ENCODE measurements around the gene HSPA1A.
"Not testable (repeated sequence)": the region's sequence is repeated elsewhere in the genome, so short reads cannot be mapped to it uniquely, and the experiment has no call there.

The HSPA1A gene

DNA sequence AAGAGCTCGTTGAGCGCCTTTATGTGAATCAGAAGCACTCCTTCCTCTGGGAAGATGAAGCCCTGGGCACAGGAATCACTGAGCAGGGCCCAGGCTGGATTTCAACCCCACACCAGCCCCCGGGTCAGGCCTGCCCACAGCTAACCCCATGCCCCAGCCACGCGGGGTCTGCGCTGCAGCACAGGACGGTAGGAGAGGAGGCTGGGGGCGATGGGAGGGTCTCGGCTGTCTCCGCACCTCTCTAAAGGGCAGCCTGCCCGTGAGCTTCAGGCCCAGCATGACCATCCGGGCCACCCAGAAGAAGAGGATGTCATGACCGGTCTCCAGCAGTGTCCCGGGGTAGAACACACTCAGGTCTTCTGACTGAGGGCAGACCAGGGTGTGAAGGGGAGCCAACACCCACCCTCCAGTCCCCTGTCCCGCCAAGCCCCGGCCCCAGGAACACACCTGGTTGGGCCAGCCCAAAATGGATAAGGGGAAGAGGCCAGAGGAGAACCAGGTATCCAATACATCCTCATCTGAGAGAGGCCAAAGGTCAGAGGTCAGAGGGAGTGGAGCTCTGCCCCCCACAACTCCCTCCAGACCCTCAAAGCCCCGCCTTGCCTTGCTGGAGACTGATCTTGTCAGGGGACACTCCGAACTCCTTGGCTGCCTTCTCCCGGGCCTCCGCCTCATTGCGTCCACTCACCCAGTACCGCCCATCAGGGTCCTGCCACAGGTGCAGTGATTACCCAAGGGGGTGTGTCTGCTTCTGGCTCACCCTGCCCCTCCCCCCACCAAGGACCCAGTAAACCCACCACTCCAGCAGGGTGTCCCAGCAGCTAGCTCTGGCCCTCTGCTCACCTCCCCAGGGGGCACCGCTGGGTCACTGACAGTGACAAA is 33.9 kb upstream of the HSPA1A start:
- no peak for DNase-seq

DNA sequence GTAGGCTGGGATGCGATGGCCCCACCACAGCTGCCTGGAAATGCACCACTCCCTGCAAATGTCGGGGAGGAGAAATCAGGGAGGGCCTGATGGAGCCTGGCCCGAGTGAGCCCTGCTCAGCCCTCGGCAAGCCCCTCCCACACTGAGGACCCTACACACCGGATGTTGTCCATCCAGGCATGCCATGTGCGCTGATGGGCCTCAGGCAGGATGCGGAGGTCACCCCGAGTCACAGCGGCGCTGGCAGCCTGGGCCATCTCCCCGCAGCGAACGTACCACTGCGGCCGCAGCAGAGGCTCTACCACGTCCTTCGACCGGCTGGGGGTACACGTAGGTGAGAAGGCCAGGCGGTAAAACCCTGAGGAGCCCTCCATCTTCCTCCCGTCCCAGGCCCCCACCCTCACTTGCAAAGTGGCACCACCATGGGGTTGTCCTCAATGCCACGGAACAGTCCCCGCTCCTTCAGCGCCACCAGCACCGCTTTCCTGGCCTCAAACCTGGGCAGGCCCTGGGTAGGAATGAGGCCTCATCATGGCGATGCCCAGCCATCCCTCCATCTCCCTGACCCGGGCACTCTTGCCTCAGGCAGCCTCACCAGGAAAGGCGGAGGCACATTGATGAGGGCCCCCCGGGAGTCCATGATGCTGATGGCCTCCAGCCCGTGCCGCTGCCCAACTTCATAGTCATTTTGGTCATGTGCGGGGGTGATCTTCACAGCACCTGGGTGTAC is 33.1 kb upstream of the HSPA1A start:
- no peak for DNase-seq

DNA sequence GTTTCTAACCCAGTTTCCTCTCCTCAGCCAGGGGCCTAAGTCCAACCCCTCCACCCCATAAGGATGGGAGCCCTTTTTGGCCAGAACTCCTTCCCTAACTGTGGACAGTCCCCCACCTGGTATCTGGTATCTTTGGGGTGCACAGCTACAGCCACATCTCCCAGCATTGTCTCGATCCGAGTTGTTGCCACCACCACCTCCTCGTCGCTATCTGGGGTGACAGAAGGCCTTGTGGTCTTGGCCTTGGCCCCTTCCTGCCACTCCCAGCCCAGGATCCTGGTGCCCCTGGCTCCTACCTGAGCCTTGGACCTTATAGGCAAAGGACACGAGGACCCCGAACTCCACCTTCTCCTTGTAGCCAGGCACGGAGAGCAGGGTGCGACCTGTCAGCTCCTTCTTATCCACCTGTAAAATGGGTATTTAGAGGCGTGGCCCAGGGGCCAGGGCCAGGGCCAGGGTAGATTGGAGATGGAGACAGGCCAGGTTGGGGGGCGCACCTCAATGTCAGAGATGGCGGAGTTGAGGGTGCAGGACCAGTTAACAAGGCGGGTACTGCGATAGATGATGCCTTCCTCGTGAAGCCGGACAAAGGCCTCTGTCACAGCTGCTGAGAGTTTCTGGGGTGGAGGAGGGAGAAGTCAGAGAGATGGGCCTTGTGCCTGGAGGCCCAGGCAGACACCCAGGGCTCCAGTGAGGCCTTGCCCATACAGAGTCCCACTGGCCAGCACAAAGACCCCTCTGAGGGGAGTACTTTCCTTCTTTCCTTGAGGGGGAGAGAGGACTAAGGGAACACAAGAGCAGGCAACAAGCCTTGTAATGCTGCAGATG is 31.0 kb upstream of the HSPA1A start:
- no peak for DNase-seq

DNA sequence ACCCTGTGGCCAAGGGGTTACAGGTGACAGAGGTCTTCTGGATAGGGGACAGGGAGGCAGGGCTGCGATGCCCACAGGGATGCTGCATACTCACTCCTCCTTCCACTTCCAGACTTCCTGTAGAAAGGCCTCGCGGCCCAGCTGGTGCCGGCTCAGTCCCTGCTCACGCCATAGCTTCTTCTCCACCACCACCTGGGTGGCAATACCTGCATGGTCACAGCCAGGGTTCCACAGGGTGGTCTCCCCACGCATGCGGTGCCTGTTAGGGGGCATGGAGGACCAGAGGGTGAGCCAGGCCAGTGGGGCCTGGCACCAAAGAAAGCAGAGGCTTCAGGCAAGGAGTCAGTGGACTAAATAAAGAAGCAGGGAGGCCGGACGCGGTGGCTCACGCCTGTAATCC is 29.9 kb upstream of the HSPA1A start:
- DNase-seq = no peak

DNA sequence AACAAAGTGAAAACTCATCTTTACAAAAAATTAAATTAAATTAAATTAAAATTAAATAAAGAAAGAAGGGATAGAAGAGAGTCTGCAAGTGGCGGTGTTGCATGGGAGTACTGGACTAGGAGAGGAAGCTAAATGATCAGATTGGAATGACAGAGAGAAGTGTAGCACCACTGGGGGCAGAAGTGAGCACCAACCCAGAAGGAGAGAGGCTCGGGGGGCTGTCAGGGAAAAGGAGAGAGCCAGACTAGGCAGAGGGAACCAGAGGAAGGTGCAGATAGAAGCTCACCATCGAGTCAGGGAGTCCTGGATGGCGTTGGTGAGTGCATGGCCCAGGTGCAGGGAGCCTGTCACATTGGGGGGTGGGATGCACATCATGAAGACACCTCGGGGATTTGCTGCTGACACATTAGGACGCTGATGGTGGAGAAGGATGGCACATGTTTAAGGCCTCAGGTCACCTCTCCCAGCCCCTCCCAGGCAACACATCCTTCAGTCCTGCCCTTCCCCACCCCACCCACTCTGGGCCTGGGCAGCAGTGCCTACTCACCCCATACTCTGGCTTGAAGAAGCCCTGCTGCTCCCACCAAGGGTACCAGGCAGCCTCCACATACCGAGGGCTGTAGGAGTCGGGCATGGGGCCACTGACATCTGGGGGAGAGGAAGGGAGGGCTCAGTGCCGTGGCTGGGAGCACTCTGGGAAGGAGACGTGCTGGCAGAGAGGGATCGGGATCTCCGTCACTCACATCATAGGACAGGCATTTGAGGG is 23.8 kb upstream of the HSPA1A start:
- no peak for DNase-seq

DNA sequence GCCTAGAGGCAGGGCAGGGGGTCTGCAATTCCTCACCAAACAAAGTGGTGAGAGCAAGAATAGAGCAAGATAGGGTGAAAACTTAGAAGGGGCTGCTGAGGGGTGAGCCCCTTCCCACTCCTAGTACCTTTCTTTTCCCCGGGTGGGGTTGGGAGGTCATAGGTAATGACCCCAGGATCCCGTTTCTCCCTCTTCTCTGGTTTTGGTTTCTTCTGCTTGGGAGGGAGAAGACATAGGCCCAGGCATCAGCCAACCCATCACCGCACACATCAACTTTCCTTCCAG is 23.3 kb upstream of the HSPA1A start:
- no peak for DNase-seq

DNA sequence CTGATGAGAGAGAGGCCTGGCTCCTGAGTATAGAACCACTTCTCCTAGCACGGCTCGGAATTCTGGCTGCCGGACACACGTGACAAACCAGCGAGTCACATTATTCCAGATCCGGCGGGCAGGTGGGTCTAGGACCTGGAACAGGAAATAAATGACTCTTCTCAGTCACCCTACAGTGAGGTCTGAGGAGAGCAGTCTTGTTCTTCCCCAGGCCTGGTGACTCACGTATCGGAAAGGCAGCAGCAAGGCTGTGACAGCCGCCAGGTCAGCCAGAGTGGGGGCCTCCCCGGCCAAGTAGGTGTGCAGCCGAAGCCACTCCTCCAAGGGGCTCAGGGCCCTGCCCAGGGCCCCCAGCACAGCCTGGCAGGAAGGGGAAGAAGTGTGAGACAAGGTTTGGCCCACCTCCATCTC is 22.6 kb upstream of the HSPA1A start:
- no peak for DNase-seq

DNA sequence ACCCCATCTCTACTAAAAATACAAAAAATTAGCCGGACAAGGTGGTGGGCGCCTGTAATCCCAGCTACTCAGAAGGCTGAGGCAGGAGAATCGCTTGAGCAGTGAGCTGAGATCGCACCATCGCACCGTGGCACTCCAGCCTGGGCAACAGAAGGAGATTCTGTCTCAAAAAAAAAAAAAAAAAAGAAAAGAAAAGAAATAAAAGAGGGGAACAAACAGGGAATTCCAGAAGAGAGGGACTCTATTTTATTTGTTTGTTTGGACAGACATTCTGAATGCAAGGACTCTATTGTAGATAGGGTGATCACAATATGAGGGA is 21.5 kb upstream of the HSPA1A start:
- DNase-seq = not testable (repeated sequence)

DNA sequence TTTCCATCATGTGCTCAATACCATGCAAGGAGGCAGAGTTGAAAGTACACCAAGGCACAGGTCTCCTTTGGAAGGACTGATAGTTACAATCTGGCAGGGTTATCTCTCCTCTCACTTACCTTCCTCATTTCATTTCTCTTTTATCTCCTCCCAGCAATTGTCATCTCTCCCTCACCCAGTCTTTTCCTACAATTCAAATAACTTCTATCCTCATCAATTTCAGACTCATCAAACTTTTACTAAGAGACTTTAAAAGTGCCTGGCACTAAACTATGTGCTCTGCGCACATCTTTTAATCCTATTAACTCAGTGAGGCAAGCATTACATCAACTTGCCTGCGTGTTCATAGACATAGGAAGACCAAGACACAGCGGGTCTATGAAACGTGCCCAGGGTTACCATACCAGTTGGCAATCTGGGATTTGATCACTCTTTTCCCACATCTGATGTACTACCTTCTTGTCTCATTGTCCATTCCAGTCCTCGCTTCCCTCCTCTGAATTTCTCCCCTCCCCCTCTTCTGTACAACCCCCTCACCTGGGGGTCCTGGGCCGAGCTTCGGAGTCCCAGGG is 21.0 kb upstream of the HSPA1A start:
- no peak for DNase-seq

DNA sequence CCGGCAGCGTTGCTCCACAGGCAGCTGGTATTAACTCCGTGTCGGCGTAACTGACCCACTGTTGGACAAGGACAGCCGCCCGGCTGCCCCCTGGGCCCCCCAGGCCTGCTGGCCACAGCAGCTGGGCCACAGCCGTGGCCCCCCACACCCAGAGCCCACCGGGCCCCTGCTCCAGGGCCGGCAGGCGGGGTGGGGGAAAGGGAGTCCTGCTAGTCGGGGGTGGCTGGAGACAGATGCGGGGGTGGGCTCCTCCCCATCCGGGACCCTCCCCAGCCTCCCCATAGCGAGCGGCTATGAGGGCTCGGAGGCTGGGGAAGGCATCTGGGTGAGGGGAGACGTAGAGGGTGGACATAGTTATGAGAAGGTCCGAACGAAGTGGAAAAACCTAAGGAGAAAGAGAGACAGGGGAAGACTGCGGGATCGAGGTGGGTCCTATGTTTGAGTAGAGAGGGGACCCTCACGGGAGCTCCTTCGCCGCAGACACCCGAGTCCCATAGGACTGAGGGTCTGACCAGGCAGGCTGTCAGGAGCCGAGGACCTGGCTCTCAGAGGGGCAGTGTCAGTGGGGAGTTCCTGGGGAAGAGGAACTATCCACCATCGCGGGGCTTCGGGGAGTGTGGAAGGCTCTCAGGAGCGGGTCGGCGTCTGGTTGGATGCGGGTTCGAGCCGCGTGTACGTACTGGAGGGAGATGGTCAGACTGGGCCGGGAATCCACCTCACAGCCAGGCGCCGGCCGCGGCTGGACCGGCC is 20.3 kb upstream of the HSPA1A start:
- no peak for DNase-seq

DNA sequence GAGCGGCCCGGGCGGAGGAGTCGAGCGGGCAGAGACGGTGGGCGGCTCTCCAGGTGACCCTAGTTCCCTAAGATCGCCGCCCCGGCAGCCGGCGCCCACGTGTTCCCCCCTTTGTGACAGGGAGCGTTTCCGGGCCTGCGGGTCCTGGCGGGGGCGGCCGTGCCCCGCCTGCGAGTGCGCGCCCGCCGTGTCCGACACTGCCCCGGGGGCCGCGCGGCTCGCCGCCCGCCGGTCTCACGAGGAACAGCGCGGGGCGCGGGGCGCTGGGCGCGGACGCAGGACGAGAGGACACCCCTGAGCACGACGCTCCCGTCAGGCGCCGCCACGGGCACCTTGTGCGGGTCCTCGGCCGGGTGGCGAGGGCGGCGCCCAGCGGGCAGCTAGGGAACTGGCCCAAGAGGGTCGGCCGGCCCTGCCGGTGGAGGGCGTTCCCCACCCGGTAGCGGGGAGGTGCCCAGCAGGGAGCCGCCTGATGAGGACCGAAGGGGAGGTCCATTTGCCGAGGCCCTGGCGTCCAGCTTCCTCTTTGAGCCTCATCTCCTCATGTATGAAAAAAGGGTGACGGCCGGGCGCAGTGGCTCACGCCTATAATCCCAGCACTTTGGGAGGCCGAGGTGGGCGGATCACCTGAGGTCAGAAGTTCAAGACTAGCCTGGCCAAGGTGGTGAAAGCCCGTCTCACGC is 19.6 kb upstream of the HSPA1A start, which contains the start of gene VARS1:
Gene VARS1, minus strand, starts transcription at position 137 of the 683 bp plus-strand sequence. CDS start 535 bp downstream, outside the sequence.
- peak; percentile 97 for DNase-seq

DNA sequence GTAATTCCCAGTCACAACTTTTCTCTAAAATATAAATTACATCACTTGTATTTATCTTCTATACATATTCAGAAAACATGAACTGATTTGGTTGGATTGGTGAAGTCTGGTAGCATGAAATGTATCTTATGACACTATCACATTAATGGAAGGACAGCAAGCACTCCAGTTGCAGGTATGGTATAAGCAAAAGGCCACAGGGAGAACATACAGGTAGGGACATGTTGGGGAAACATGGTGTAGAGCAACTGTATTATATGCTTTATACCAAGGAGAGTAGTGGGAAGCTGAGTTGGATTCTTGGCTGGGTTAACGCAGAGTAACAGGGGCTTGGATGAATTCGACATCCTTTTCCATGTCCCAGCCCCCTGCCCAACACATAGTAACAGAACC is 18.4 kb upstream of the HSPA1A start:
- no peak for DNase-seq

DNA sequence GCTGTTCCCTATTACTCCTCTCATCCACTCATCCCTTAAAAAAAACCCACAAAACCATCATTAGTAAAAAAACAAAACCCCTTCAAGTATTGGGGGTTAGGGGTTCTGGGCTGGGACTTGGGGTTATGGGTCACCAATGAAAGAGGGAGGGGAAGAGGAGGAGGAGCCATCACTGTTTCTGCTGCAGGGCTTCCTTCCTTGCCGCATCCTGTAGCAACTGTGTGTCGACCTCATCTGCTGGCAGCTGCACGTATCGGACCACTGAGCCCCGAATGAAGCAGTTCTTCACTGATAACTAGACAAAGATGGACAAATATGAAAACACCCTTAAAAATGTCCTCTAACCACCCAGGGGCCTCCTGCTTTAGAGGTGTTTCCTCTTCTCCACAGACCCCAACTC is 17.8 kb upstream of the HSPA1A start:
- DNase-seq = no peak

DNA sequence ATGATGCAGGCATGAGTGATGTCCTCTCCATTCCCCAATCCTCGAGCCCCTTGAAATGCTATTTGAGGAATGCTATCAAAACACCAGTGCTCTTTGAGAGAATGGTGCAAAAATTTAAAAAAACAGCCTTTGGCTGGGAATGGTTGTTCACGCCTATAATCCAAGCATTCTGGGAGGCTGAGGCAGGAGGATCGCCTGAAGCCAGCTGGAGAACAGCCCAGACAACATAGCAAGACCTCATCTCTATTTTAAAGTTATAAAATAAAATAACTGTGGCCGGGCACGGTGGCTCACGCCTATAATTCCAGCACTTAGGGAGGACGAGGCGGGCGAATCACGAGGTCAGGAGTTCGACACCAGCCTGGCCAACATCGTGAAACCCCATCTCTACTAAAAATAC is 15.6 kb upstream of the HSPA1A start:
- DNase-seq = no peak

DNA sequence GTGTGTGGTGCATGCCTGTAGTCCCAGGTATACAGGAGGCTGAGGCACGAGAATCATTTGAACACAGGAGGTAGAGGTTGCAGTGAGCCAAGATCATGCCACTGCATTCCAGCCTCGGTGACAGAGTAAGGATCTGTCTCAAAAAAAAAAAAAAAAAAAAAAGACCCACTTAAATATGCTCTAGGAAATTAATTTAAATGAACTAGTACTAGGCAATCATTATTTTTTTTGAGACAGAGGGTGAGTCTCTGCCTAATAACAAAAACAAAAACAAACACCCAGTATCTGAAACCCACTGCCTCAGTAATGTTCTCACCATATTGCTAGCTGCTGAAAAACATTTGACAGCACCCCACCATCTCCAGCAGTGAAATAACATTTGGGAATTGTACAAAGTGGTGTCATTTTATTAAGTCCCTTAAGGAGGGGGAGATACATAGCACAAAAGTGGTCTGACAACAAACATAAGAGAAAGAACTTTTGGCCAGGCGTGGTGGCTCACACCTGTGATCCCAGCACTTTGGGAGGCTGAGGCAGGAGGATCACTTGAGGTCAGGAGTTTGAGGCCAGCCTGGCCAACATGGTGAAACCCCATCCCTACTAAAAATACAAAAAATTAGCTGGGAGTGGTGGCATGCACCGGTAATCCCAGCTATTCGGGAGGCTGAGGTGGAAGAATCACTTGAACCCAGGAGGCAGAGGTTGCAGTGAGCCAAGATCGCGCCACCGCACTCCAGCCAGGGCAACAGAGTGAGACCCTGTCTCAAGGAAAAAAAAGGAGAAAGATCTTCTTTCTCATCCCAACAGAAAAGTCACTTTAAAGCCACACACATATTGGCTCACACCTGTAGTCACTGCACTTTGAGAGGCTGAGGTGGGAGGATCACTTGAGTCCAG is 14.1 kb upstream of the HSPA1A start:
- not testable (repeated sequence) for DNase-seq

DNA sequence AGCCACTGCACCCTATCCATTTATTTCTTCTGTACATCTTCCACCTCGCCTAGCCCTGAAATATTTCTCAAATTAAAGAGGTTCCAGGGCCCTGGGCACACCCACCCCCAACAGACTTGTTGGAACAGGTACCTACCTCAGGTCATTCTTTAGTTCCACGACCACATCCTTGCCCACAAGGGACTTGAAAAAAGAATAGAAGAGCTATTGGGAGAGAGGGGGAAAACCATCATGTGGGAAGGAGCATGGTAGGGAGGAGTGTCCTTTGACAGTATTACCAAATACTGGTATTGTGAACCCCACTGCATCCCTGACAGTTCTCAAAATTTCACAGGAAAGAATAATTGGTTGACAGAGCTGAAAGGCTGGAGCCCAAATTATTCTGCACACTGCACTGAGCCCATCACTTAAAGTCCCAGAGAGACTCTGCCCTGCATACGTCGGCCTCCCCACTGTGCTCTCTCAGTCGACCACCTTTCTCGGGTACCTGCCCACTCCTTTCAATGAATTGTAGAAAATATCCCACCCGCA is 9.3 kb upstream of the HSPA1A start:
- no peak for DNase-seq

DNA sequence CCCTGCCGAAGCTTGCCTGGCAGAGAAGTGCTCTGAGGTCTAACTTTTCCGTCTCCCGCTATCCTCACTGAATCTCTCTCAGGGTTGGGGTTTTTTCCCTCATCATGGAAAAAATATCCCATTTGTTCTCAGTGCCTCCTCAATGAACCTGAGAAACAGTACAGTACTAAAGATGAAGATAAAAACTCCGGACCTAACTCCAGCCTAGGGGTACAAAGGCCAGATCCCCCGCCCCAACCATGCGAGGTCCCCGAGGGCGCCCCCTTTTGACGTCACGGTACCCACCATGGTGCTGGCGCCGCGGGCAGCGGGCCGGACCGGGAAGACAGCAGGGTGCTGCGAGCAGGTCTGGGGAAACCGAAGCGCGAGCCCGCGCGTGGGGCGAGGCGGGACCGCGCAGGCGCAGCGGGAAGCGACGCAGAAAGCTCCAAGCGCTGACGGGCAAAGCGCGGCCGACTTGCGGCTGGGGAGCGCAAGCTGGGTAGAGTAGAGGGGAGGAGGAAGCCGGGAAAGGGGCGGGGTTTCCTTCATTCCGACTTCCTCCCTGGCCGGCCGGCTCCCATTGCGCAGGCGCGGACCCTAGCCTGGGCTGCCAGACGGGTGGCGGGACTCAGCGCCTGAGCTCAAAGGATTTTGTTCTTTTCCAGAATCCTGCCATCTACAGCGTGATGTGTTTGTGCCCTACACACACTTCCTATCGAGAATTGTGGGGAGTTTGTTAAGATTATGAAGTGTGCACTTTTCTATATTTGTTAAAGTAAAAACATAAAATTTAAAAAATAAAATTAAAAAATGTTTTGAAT is 8.7 kb upstream of the HSPA1A start, which contains the start of gene LSM2:
Gene LSM2, minus strand, starts transcription at position 497 of the 803 bp plus-strand sequence. Its CDS starts 209 bp downstream, at position 288.
- DNase-seq = peak; percentile 92

DNA sequence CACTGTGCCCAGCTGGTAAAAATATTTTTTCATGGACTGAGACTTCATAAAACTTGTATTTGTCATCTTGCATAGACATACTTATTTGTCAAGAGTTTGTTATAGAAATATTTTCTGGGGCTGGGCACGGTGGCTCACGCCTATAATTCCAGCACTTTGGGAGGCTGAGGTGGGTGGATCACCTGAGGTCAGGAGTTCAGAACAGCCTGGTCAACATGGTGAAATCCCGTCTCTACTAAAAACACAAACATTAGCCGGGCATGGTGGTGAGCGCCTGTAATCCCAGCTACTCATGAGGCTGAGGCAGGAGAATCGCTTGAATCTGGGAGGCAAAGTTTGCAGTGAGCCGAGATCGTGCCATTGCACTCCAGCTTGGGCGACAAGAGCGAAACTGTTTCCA is 6.7 kb upstream of the HSPA1A start:
- not testable (repeated sequence) for DNase-seq

DNA sequence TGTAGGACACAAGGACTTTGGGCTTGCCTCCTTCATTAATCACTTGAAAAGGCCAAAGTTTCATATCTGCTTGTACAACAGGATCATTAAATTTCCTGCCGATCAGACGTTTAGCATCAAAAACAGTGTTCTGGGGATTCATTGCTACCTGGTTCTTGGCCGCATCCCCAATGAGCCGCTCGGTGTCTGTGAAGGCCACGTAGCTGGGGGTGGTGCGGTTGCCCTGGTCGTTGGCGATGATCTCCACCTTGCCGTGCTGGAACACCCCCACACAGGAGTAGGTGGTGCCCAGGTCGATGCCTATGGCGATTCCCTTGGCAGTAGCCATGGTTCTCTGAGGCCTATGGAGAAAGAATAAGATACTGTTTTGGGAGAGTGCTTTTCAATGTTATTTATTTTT is 3.7 kb upstream of the HSPA1A start:
- no peak for DNase-seq

All from NCI-H510A (cell line).